HG03469 (cell line): ENCODE measurements around the gene JPH2.

Experiments
- ATAC-seq: cut with Tn5 transposase; IDR thresholded peaks from one replicate; pipeline ENCODE4 v1.9.1; 2021; ENCODE audit warnings: mild to moderate bottlenecking, moderate library complexity, moderate number of reproducible peaks; ENCODE audit not compliant: unreplicated experiment

Gene JPH2

GRCh38 chr20:44188752-44189151, 1.8 kb upstream of the JPH2 start:
- no peak for ATAC-seq

- no peak for ATAC-seq
Observed at GRCh38 chr20:44187772-44188709, 1.1 kb upstream of the JPH2 start.

GRCh38 chr20:44186674-44187053, 324 bp downstream of the JPH2 start:
- ATAC-seq, result no peak

- ATAC-seq, result no peak
Observed at GRCh38 chr20:44186201-44186600, 787 bp downstream of the JPH2 start.

- no peak for ATAC-seq
Observed at GRCh38 chr20:44185574-44185973, 1.4 kb downstream of the JPH2 start.

DNA sequence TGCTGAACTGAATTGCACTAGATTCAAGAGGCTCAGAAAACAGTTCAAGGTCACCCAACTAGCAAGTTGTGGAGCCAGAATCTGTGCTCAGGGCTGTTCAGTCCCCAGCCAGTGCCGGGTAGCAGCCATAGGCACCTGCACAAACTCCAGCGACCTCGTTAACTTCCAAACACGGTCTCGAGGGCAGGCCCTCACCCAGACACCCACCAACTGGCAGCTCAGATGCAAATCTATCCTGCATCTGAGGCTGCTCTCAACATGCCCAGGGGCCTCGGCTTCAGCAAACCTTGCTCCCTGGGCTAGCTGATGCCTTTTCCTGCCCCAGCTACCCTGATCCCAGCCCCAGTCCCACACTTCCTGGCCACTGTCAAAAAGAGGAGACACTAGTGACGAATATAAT, 3.7 kb downstream of the JPH2 start:
- no peak for ATAC-seq

DNA sequence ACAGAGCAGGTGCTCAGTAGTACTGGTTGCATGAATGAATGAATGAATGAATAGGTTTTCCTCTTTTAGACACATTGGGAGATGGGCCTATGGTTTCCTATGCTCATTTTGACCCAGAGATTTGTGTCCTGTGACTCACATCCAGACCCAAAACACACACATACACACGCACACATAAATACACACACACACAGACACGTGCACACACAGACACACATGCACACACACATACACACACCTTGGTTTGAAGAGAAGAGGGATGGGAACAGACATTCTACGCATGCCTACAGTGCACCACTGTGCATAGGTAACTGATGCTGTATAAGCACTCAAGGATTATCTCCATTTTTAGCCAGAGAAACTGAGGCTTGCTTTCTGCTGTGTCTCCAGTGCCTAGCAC, 4.1 kb downstream of the JPH2 start:
- no peak for ATAC-seq

- no peak for ATAC-seq
Observed at GRCh38 chr20:44182135-44182765, 4.7 kb downstream of the JPH2 start.

GRCh38 chr20:44181611-44182010, 5.4 kb downstream of the JPH2 start:
- no peak for ATAC-seq

DNA sequence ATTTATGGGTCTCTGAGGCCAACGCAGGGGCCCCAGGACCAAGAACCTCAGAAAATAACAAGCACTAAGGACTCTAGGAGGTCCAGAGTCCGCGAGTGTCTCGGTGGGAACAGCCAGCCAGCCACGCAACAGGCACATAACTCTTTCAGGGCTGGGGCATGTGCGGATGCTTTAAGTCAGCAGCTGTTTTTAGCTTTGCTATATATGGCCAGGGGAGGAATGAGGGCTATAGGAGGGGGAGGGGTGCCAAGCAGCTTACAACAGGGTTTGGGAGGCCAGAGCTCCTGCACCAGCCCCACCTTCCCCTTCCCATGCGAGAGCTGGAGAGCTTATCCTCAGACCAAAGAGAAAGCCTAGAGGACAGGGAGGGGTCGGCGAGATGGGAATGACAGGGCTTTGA, 6.2 kb downstream of the JPH2 start:
- ATAC-seq, result no peak

DNA sequence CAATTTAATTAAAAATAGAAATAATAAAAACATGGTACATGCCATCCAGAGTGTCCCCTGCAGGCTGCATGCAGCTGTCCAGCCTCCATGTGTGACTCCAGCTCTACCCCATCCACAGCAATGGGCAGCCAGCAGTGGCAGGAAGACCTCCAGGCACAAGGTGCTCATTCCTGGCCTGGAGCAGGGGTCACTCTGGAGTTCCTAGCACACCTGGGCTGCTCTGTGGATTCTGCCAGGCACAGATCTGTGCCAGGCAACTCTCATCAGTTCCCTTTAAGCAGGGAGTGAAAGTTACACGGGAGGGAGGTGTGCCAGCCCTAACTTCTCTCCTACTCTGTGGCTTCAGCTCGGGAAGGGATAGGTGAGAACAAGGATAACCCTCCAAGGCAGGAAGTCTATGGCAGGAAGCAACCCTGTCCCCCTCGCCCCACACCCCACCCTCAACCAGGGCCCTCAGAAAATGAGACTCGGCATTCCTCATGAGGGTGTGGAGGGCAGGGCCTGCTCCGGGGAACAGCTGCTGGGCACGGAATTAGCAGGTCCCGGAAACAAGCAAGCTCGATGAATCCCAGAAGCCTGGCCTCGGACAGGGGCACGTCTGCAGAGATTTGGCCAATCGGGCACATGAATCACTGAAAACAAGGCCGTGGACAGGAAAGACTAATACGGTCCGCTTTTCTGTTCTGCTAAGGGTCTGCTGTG, 10.0 kb downstream of the JPH2 start:
- no peak for ATAC-seq

DNA sequence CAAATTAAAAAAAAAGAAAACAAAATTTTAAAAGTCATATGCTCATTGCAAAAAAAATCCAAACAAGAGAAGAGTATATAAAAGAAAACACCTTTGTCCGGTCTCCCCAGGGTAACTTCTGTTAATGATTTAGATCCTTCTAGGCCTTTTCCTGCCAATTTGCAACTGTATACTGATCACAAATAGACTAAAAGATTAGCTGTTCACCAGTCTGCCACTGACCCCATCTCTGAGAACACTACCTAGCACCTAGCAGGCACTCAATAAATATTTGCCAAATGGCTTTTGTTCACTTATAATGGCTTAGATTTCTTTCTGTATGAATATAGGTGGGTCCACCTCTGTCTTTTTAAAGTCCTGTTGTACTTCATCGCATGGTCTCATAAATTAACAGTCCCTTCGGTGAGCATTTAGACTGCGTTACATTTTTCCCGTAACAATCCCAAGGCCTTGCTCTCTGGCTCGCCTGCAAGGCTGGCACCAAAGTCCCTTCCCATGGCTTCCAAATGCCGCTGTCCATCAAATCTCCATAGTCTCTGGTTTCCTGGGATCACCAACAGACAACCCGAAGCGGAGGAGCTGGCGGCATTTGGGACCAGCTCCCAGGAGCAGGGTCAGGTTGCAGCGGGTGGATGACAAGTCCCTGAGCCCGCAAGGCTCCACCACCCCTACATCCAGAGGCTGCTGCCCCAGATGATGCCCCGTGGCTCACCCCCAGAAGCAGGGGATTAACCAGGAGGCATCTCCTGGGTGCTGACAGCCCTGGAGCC, 11.8 kb downstream of the JPH2 start:
- no peak for ATAC-seq

DNA sequence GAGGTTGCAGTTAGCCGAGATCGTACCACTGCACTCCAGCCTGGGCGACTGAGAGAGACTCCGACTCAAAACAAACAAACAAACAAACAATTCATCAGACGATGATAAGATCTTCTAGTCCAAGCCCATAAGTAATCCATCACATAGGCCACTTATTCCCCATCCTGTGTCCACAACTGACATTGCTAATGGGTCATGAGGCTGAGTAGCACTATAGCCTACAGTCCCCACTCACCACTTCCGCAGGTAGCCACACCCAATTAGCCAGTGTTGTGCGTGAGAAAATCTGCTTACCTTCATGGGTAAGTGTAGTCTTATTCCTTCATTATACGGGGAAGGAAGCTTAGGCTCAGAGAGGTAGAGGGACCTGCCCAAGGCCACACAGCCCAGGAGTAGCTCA, 13.1 kb downstream of the JPH2 start:
- no peak for ATAC-seq

- ATAC-seq, result no peak
Observed at GRCh38 chr20:44173116-44173515, 13.9 kb downstream of the JPH2 start.

DNA sequence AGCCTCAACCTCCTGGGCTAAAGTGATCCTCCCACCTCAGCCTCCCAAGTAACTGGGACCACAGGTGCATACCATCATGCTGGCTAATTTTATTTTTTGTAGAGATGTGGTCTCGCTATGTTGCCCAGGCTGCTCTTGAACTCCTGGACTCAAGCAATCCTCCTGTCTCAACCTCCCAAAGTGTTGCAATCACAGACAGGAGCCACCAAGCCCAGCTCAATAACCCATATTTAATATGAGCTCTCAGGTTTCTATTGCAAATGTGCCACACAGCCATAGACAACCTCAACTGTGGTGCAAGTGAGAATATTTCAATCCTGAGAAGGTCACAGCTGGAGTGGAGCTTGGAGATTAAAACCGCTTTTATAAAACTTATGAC, 14.4 kb downstream of the JPH2 start:
- no peak for ATAC-seq

DNA sequence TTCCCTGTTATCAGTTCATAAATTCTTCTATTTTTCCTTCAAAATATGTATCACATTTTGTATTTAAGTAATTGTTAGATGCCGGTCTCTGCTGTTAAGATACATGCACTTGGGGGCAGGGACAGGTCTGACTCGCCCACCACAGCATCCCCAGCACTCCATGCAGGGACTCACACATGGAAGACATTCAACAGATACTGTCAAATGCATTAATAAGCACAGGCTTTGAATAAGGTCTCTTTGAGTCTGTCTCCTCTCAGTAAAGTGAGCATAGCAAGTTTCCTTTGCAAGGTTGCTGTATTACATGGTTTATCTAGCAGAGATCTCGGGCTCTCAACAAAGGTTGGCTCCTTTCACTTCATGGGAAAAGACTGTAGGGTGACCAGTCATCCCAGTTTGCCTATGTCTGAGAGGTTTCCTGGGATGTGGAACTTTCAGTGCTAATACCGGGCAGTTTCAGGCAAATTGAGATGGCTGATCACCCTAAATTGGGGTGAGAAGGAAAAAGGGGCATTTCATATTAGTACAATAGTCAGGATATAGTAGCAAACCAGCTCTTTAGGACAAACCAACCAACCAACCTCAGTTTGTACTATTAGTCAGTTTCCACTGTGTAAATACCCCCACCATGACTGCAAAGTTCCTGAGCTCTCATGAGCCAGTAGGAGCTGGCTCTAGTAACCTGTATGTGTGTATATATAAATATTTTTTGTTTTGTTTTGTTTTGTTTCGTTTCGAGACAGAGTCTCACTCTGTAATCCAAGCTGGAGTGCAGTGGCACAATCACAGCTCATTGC, 15.0 kb downstream of the JPH2 start:
- ATAC-seq, result no peak

- ATAC-seq, result no peak
Observed at GRCh38 chr20:44170816-44171410, 16.1 kb downstream of the JPH2 start.

GRCh38 chr20:44167736-44168135, 19.3 kb downstream of the JPH2 start:
- ATAC-seq, result no peak

GRCh38 chr20:44166477-44166876, 20.5 kb downstream of the JPH2 start:
- ATAC-seq, result no peak

DNA sequence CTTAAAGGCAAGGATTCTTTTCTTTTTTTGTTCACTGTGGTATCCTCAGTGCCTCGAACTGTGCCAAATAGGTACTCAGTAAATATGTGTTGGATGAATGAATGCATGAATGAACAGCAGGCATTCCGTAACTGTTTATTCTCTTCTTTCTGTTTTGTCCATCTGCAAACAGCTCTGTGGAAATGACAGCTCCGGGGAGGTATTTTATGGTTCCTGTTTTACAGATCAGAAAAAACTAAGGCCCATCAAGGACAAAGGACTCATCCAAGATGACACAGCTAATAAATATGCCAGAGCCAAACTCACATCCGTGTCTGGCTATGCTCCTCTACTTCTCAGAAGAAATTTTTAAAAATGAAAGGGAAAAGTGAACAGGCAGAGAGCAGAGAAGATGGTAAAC, 21.0 kb downstream of the JPH2 start:
- ATAC-seq, result no peak
